Measurements from ENCODE around the gene INTS14. TPM values are rescaled to one million over a fixed set of nuclear protein-coding genes. Genes with fewer than 3 reads are reported as not detected.

The INTS14 gene
- total RNA-seq, 2 donors from 2014 or later, result 48.5 to 55.4 TPM

DNA sequence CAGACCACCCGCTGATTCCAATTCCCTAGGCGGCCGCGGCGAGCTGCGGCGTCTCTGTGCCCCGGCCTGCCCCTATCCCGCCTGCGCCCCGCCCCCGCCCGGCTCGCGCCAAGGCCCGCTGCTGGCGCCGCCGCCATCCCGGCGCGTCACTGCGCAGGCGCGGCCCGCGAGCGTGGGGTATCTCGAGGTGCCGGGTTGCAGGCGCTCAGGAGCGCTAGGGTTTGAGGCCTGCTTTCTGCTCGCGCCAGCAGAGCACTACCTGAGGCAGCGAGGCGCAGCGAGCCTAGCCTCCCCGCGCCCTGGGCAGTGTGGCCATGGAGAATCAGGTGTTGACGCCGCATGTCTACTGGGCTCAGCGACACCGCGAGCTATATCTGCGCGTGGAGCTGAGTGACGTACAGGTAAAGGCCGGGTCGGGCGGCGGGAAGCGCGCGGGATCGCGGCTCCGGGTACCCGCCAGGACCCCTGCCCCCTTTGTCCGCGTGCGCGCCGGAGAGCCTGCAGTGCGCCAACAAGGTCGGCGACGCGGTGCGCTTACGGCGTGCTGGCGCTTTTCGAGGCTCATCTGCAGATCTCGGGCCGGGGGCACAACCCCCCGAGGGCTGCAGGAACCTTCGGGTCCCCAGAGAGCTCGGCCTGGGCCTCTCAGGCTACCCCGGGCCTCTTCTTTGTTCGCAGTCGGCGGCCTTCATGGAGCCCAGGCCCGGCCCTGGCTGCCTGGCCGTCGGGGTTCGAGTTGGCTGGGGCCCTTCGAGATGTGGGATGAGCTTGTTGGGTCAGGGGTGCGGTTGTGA is 80.4 kb downstream of the INTS14 start, which contains the start of gene HACD3:
Gene HACD3, plus strand, starts transcription at position 146 of the 794 bp plus-strand sequence. Its CDS starts 169 bp downstream, at position 315.
- ATAC-seq (peak; percentile 96 to 97), DNase-seq (ENCODE audit: low spot score in 2 of 2) (peak; percentile 89 to 97)
- no peaks in the 10 kb centered on the region for H3K36me3 Mint-ChIP-seq
- H3K9me3 Mint-ChIP-seq, result no peaks in the 10 kb centered on the region
- H3K27ac Mint-ChIP-seq, result peak within 1 kb of the TSS; percentile 34 to 87

DNA sequence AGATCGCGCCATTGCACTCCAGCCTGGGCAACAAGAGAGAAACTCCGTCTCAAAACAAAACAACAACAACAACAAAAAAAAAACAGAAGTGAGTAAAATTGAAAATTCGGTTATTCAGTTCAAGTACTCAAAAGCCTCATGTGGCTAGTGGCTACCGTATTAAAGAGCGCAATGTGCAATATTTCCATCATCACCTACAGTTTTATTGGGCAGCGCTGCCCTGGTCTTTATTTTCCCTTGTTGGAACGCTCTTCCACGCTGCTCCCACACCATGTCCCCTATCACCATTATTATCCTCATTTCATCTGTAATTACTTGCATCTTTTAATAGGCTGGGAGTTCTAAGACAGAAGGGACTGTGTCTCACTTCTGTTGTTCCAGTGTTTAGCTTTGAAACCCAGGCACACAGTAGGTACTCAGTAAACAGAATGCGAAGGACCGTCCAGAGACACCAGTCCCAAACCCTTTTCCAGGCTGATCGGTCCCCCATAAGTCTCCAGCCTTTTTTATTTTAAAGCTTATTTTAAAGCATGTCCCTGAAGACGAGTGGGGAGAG is 81.1 kb downstream of the INTS14 start:
- Mint-ChIP-seq H3K9me3 (no peaks in the 10 kb centered on the region), H3K36me3 (no peaks in the 10 kb centered on the region), H3K27ac (peak overlapping the region in 1 of 2 donors; percentile 87)
- no peak for DNase-seq (ENCODE audit: low spot score in 2 of 2)
- peak; percentile 16 to 23 for ATAC-seq

Other genes with a start within 250 kb of the INTS14 start
- gene IGDCC3, start 233.1 kb downstream of the INTS14 start, total RNA-seq, result not detected
- under 1 TPM; 0.10 to 0.39 TPM for gene IGDCC4, start 188.2 kb downstream of the INTS14 start, total RNA-seq
- gene DPP8, start 93.4 kb downstream of the INTS14 start, total RNA-seq, result 10 to 100 TPM; 29.9 to 35.9 TPM
- 10 to 100 TPM; 23.3 to 45.0 TPM for gene HACD3, start 80.7 kb downstream of the INTS14 start, total RNA-seq
- gene SLC24A1, start 10.8 kb upstream of the INTS14 start, total RNA-seq, result 10 to 100 TPM in 1 of 2 donors, 1 to 10 TPM in 1; 6.4 to 11.0 TPM
- gene DENND4A, start 181.2 kb upstream of the INTS14 start, total RNA-seq, result 10 to 100 TPM; 26.8 to 49.7 TPM

Measured in activated naive CD4-positive, alpha-beta T cell treated with anti-CD3 and anti-CD28 coated beads, Interleukin-2, amount 50 U/mL, for 72 hours (primary cell).